ENCODE measurements around the gene DHDDS.
A peak's percentile ranks its signal among the peaks of the same experiment; 100 is the strongest.

DHDDS gene

GRCh38 chr1:26409191-26409807, 22.8 kb upstream of the DHDDS start:
- DNase-seq (ENCODE audit: low read depth), result no peak
- TF ChIP-seq CTCF (conservative IDR thresholded peaks at IDR 0.05; ENCODE audit: low read depth, low read length), result no peak
- no peak overlapping the region for H3K4me3 ChIP-seq (ENCODE audit: low read depth, low read length)

- no peak for TF ChIP-seq CTCF (conservative IDR thresholded peaks at IDR 0.05; ENCODE audit: low read depth, low read length)
- H3K4me3 ChIP-seq (ENCODE audit: low read depth, low read length), result no peak within 1 kb of the TSS
- DNase-seq (ENCODE audit: low read depth), result no peak
Measured at GRCh38 chr1:26410706-26411623, 21.2 kb upstream of the DHDDS start, which contains the start of gene LIN28A. LIN28A (plus strand) TSS chr1:26410817; CDS start chr1:26410892, 75 bp downstream.

- no peak for DNase-seq (ENCODE audit: low read depth)
- no peak for TF ChIP-seq CTCF (conservative IDR thresholded peaks at IDR 0.05; ENCODE audit: low read depth, low read length)
- H3K4me3 ChIP-seq (ENCODE audit: low read depth, low read length), result no peak overlapping the region
Measured at GRCh38 chr1:26411624-26412074, 20.5 kb upstream of the DHDDS start.

GRCh38 chr1:26412180-26412840, 19.8 kb upstream of the DHDDS start:
- no peak overlapping the region for H3K4me3 ChIP-seq (ENCODE audit: low read depth, low read length)
- DNase-seq (ENCODE audit: low read depth), result no peak
- TF ChIP-seq CTCF (conservative IDR thresholded peaks at IDR 0.05; ENCODE audit: low read depth, low read length), result no peak

- H3K4me3 ChIP-seq (ENCODE audit: low read depth, low read length), result no peak overlapping the region
- DNase-seq (ENCODE audit: low read depth), result no peak
- TF ChIP-seq CTCF (conservative IDR thresholded peaks at IDR 0.05; ENCODE audit: low read depth, low read length), result no peak
Measured at GRCh38 chr1:26413031-26413430, 19.1 kb upstream of the DHDDS start.

- no peak overlapping the region for H3K4me3 ChIP-seq (ENCODE audit: low read depth, low read length)
- DNase-seq (ENCODE audit: low read depth), result peak; percentile 82
Measured at GRCh38 chr1:26417111-26417759, 14.9 kb upstream of the DHDDS start.

More at GRCh38 chr1:26417111-26417759, 14.9 kb upstream of the DHDDS start:
- peak; percentile 93 for TF ChIP-seq CTCF (conservative IDR thresholded peaks at IDR 0.05; ENCODE audit: low read depth, low read length)
